GM23338 (cell line): ENCODE measurements around the gene PPP1R12A.

ENCODE experiments used
- CTCF ChIP-seq, 2 experiments: fragments of 200-600 bp in 1 of 2; sonication (generic) in 1 of 2; conservative IDR thresholded peaks; 2 replicates each; pipeline versions ENCODE4 v1.5.1 to v1.6.1; 2016 to 2017; ENCODE audit warnings: antibody characterized with exemption in 2 of 2, low read depth in 2 of 2, mild to moderate bottlenecking in 2 of 2, moderate library complexity in 1 of 2
- EZH2 ChIP-seq: fragments of 200-600 bp; sonication (generic); IDR thresholded peaks from one replicate; pipeline ENCODE4 v1.8.0; 2017; ENCODE audit warnings: antibody characterized with exemption, mild to moderate bottlenecking, low read depth; ENCODE audit not compliant: unreplicated experiment
- POLR2AphosphoS5 ChIP-seq: IDR thresholded peaks from 2 replicates; pipeline ENCODE4 v1.6.1; 2016; ENCODE audit warnings: antibody characterized with exemption, low read depth
- ZNF114 ChIP-seq: fragments of 250-450 bp; sonication (Bioruptor Pico); IDR thresholded peaks from 2 replicates; pipeline ENCODE4 v1.5.0; 2020; ENCODE audit warnings: mild to moderate bottlenecking, moderate library complexity

- TF ChIP-seq POLR2AphosphoS5: no peak
- no peak for TF ChIP-seq EZH2
- no peak for TF ChIP-seq ZNF114 (CRISPR knock-in tag)
- TF ChIP-seq CTCF (conservative IDR thresholded peaks at IDR 0.05; ENCODE audit: low read depth in 2 of 2): no peak
Observed at GRCh38 chr12:79848339-79848738, 86.6 kb downstream of the PPP1R12A start.
